HUDEP-2 (cell line): ENCODE results near the gene CCDC6.
A peak's percentile ranks its signal among the peaks of the same experiment; 100 is the strongest.

Experiments used
- DNase-seq, 76 experiments: peaks; one replicate each; lab custom pipeline; 2025; ENCODE audit not compliant: unreplicated experiment in 76 of 76; lab: John Stamatoyannopoulos, UW

CCDC6 gene

DNA sequence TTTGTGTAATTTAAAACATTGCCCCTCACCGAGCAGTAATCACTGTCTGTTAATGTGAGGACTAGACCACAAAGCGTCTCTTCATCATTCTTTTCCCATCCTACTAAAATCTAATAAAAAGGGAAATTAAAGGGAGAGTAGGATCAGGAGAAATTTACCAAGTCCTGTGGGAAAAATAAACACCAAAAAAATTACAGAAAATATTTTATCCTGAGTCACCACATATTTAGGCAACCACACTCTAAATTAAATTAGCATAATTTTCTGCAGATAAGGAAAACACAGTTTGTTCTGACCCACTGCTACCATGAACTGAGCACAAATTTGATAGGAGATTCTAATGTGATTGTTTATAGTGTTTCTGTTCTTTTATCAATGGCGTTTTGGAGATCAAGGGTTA lies 49.3 kb downstream of the CCDC6 start:
- DNase-seq, result no peak

- DNase-seq, result no peak
These were observed 50.3 kb downstream of the CCDC6 start for GRCh38 chr10:59856104-59856503.

- DNase-seq, result no peak
These were observed 51.8 kb downstream of the CCDC6 start for GRCh38 chr10:59854571-59854970.

DNA sequence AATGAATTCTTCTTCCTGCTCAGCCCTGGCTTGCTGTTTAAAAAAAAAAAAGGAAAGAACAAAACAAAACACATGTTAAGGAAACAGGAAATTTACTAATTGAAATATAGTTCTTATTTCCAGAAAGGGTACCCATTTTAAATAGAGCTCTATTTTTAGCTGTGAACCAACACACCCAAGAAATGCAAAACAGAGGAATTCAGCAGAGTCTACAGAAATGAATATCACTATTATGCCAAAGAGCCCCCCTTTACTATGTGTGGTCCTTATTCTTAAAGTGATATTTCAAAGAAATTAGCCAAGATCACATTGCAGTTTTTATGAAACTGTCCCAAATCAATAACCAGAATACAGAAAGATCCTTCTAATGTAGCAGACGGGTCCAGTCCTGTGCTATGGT lies 53.7 kb downstream of the CCDC6 start:
- no peak for DNase-seq

GRCh38 chr10:59851864-59852263 lies 54.5 kb downstream of the CCDC6 start:
- no peak for DNase-seq

- no peak for DNase-seq
These were observed 58.5 kb downstream of the CCDC6 start for GRCh38 chr10:59847888-59848287.

GRCh38 chr10:59847326-59847725 lies 59.0 kb downstream of the CCDC6 start:
- no peak for DNase-seq

DNA sequence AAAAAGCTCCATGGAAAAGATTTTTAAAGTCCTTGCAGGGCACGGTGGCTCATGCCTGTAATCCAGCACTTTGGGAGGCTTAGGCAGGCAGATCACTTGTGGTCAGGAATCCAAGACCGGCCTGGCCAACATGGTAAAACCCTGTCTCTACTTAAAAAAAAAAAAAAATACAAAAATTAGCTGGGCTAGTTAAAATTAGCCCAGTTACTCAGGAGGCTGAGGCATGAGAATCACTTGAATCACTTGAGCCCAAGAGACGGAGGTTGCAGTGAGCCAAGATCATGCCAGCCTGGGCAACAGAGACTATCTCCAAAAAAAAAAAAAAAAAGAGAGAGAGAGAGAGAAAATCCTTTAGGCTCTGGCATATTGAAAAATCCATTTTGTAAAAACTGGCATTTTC lies 61.9 kb downstream of the CCDC6 start:
- DNase-seq, result no peak

GRCh38 chr10:59843748-59844147 lies 62.6 kb downstream of the CCDC6 start:
- DNase-seq, result no peak

- no peak for DNase-seq
These were observed 66.8 kb downstream of the CCDC6 start for GRCh38 chr10:59839576-59839975.

- DNase-seq, result no peak
These were observed 68.1 kb downstream of the CCDC6 start for GRCh38 chr10:59838085-59838789.

DNA sequence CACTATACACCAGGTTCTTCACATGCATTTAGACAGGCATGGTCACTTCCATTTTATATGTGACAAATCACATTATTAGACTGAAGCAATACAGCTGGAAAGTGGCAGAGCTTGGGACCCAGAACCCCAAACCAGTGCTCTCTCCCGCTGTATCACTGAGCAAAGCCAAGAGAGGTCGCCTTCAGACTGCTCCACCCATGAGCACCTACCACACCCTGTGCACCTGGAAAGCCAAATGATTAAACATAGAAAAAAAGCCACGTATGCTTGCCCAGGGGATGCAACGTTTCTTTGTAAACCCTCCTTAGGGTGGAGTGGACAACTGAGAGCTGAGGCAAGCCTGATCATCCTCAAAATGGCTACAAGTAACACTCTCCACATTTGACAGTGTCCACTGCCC lies 72.5 kb downstream of the CCDC6 start:
- DNase-seq, result no peak

DNA sequence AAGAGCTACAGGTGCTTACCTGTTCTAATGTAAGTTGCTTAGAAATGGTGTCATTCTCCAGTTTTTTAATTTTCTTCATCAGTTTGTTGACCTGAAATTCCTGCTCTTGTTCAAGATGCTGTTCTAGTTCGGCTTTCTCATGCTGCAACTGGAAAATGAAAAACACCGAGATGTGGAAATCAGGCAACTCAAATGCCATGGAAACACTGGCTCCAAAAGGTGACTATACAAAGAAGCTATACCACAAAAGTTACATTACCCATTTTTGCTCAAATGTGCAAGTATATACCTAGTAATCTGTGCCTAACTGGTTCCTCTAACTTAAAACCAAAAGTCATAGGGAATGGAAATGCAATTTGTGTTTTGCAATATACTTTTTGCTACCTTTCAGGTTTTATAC lies 73.8 kb downstream of the CCDC6 start:
- DNase-seq, result no peak

DNA sequence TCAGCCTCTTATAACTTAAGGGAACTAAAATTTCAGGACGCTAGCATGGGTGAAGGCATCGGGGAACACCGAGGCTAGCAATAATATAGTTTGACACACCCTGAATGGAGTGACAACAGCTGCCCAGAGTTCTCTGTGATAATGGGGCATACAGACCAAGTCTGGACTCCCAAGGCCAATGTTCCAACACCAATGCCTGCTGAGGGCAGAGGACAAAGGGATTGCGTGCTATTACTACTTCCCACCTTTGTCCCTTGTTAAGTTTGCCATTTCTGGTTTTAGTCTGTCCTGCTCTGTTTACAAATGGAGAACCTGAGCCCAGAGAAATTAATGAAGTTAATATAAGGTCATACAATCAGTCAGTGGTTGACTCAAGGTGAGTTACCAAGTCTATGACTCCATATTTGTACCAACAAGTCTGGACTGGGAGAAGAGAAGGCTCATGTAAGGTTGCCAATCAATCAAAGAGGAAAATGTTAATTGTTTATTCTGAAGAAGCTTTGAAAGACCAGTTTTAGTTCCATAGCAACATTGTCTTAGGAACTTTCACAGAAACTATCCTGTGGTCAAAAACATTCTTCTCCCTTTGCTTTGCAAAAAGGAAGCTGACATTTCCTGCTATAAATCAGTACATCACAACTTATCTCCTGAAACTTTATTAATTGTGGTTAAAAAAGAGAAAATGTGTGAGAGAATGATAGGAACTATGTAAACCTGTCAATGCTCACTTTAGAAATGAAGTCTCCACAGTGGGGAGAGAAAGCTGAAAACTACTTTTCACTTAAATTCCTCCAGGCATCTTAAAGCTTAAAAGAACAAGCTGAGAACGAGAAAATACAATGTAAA lies 74.5 kb downstream of the CCDC6 start:
- DNase-seq, result no peak

- peak in 34 of 76 experiments; percentile 0 to 48 (median 16) for DNase-seq
These were observed 75.6 kb downstream of the CCDC6 start for GRCh38 chr10:59830601-59831259.

GRCh38 chr10:59829601-59830000 lies 76.8 kb downstream of the CCDC6 start:
- no peak for DNase-seq

GRCh38 chr10:59829024-59829423 lies 77.3 kb downstream of the CCDC6 start:
- no peak for DNase-seq

GRCh38 chr10:59825932-59826331 lies 80.4 kb downstream of the CCDC6 start:
- no peak for DNase-seq

- DNase-seq, result no peak
These were observed 82.6 kb downstream of the CCDC6 start for GRCh38 chr10:59823751-59824150.

DNA sequence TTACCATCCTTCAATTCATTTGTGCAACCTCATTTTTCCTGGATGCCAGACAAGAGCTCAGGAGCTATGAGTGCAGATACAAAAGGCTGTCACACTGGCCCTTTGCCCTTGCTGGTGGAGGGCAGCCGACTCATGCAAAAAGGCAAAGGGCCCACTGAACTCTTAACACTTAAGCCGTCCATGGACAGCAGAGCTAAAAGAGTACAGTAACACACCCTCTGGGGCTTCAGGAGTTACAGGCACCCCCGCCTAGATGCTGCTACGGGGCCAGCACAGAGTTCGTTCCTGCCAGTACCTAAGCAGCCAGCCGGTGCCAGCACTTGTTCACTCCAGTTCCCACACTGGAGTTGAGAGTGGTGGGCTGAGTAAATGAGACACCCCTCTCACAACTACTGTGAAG lies 83.2 kb downstream of the CCDC6 start:
- no peak for DNase-seq

DNA sequence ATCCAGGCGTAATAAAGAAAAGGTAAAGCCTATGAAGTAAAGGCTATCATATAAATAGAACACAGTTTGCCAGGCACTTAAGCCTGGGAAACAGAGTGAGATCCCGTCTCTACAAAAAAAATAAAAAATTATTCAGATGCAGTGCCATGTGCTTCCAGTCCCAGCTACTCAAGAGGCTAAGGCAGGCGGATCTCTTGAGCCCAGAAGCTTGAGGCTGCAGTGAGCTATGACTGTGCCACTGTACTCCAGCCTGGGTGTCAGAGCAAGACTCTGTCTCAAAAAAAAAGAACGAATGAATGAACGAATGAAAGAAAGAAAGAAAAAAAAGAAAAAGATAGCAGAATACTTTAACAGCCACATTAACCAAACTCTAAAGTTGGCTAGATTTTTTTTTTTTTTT lies 85.9 kb downstream of the CCDC6 start:
- no peak for DNase-seq

DNA sequence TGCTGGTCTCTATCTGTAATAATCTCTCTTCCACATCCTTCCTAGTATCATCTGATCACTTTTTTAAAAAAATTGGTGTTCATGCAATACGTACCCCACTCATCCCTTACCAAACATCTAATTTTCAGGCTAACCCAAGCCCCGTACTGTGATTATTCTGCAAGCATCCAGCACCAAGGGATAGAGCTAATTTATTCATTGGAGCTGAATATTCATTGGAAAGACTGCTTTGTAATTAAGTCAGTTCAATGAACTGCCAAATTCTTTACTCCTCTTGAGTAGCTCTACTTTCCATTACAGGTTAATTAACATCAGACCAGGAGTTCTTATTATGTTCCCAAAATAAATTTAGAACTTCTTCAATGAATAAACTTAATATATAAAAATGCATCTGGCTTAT lies 86.7 kb downstream of the CCDC6 start:
- DNase-seq, result peak in 1 of 76 experiments; percentile 6
